ENCODE measurements around the gene EIF2AK2. TPM values are rescaled to one million over a fixed set of nuclear protein-coding genes. Genes with fewer than 3 reads are reported as not detected.

The EIF2AK2 gene
- total RNA-seq, 6 donors from 2014 or later: 20.8 to 42.3 (median 29.5) TPM

- no peaks in the 10 kb centered on the region for H3K9me3 ChIP-seq
- no peak for TF ChIP-seq CTCF (IDR thresholded peaks at IDR 0.05)
- no peak for TF ChIP-seq POLR2A (IDR thresholded peaks at IDR 0.05)
- no peak for TF ChIP-seq POLR2AphosphoS5 (IDR thresholded peaks at IDR 0.05)
- TF ChIP-seq EP300 (IDR thresholded peaks at IDR 0.05): no peak
- H3K27ac ChIP-seq: peak overlapping the region in 1 of 4 donors; percentile 52
- ATAC-seq (ENCODE audit: low FRiP score in 2 of 2) (no peak), DNase-seq (no peak)
- peaks cover 0 to 17% (median 4%) of the 10 kb centered on the region in 4 donors for H3K4me1 ChIP-seq
- no peaks in the 10 kb centered on the region for H3K27me3 ChIP-seq
- H3K4me3 ChIP-seq: no peak overlapping the region
- WGBS, 2 donors: 95 to 100% methylated on average over 2 of the region's 2 CpGs
- H3K36me3 ChIP-seq: peaks cover 5 to 71% (median 41%) of the 10 kb centered on the region in 4 donors
Measured at GRCh38 chr2:37146062-37146461, 10.7 kb downstream of the EIF2AK2 start.

GRCh38 chr2:37143974-37144373, 12.8 kb downstream of the EIF2AK2 start:
- no peak for TF ChIP-seq CTCF (IDR thresholded peaks at IDR 0.05)
- TF ChIP-seq POLR2A (IDR thresholded peaks at IDR 0.05): no peak
- no peak for TF ChIP-seq EP300 (IDR thresholded peaks at IDR 0.05)
- no peak for TF ChIP-seq POLR2AphosphoS5 (IDR thresholded peaks at IDR 0.05)
- 86 to 90% methylated on average over 1 of the region's 1 CpG for WGBS, 2 donors
- H3K36me3 ChIP-seq: peaks cover 5 to 91% (median 54%) of the 10 kb centered on the region in 4 donors
- no peak overlapping the region for H3K4me3 ChIP-seq
- no peaks in the 10 kb centered on the region for H3K9me3 ChIP-seq
- no peak for ATAC-seq (ENCODE audit: low FRiP score in 2 of 2)
- no peak for DNase-seq
- no peaks in the 10 kb centered on the region for H3K27me3 ChIP-seq
- no peak overlapping the region for H3K27ac ChIP-seq
- peaks cover 0 to 3% (median 0%) of the 10 kb centered on the region in 4 donors for H3K4me1 ChIP-seq

GRCh38 chr2:37142546-37142945, 14.2 kb downstream of the EIF2AK2 start:
- Histone ChIP-seq H3K4me3 (no peak overlapping the region), H3K4me1 (no peaks in the 10 kb centered on the region), H3K27ac (no peak overlapping the region), H3K36me3 (peaks cover 12 to 92% (median 60%) of the 10 kb centered on the region in 4 donors), H3K27me3 (no peaks in the 10 kb centered on the region), H3K9me3 (no peaks in the 10 kb centered on the region)
- no peak for TF ChIP-seq POLR2AphosphoS5 (IDR thresholded peaks at IDR 0.05)
- TF ChIP-seq POLR2A (IDR thresholded peaks at IDR 0.05): no peak
- no peak for TF ChIP-seq EP300 (IDR thresholded peaks at IDR 0.05)
- TF ChIP-seq CTCF (IDR thresholded peaks at IDR 0.05): no peak
- ATAC-seq (ENCODE audit: low FRiP score in 2 of 2) (no peak), DNase-seq (no peak)

GRCh38 chr2:37132914-37133313, 23.9 kb downstream of the EIF2AK2 start:
- peaks cover 25 to 80% (median 59%) of the 10 kb centered on the region in 4 donors for H3K36me3 ChIP-seq
- WGBS, 2 donors: 94 to 96% methylated on average over 6 of the region's 6 CpGs

More at GRCh38 chr2:37132914-37133313, 23.9 kb downstream of the EIF2AK2 start:
- DNase-seq (no peak), ATAC-seq (ENCODE audit: low FRiP score in 2 of 2) (no peak)
- Histone ChIP-seq H3K9me3 (no peaks in the 10 kb centered on the region), H3K4me3 (no peak overlapping the region), H3K27me3 (no peaks in the 10 kb centered on the region), H3K27ac (no peak overlapping the region), H3K4me1 (no peaks in the 10 kb centered on the region)
- TF ChIP-seq POLR2AphosphoS5 (IDR thresholded peaks at IDR 0.05) (no peak), CTCF (IDR thresholded peaks at IDR 0.05) (no peak), POLR2A (IDR thresholded peaks at IDR 0.05) (no peak), EP300 (IDR thresholded peaks at IDR 0.05) (no peak)
